SK-N-SH treated with all-trans-retinoic acid at 6 μM for 48 hours (cell line): ENCODE data around the gene CELF4.

Experiments
- BACH2 ChIP-seq: fragments of 250-450 bp; sonication (Bioruptor Pico); IDR thresholded peaks from 2 replicates; pipeline ENCODE4 v1.9.0; 2021; ENCODE audit warnings: mild to moderate bottlenecking, borderline replicate concordance
- CSDC2 ChIP-seq: fragments of 250-450 bp; sonication (Bioruptor Pico); IDR thresholded peaks from 2 replicates; pipeline ENCODE4 v1.5.0; 2020; ENCODE audit warnings: mild to moderate bottlenecking, moderate library complexity
- GLIS3 ChIP-seq: fragments of 250-450 bp; sonication (Bioruptor Pico); IDR thresholded peaks from 2 replicates; pipeline ENCODE4 v1.5.0; 2020; ENCODE audit warnings: mild to moderate bottlenecking, moderate library complexity
- OSR1 ChIP-seq: fragments of 250-450 bp; sonication (Bioruptor Pico); IDR thresholded peaks from 2 replicates; pipeline ENCODE4 v1.8.0; 2022; ENCODE audit warnings: moderate library complexity, mild to moderate bottlenecking, inconsistent platforms
- RARB ChIP-seq: fragments of 250-450 bp; sonication (Bioruptor Pico); IDR thresholded peaks from 2 replicates; pipeline ENCODE4 v1.8.0; 2021; ENCODE audit warnings: mild to moderate bottlenecking, moderate library complexity
- SNAI2 ChIP-seq: fragments of 250-450 bp; sonication (Bioruptor Pico); IDR thresholded peaks from 2 replicates; pipeline ENCODE4 v1.5.0; 2020; ENCODE audit warnings: mild to moderate bottlenecking, moderate library complexity
- ZFP3 ChIP-seq: fragments of 250-450 bp; sonication (Bioruptor Pico); IDR thresholded peaks from 2 replicates; pipeline ENCODE4 v1.5.0; 2020; ENCODE audit warnings: mild to moderate bottlenecking, moderate library complexity
- ZFP30 ChIP-seq: fragments of 450-650 bp; formaldehyde crosslinking; IDR thresholded peaks from 2 replicates; pipeline ENCODE4 v1.5.0; 2022; ENCODE audit warnings: mild to moderate bottlenecking, moderate library complexity
- ZNF565 ChIP-seq: fragments of 450-650 bp; formaldehyde crosslinking; conservative IDR thresholded peaks from 2 replicates; pipeline ENCODE4 v1.5.0; 2020; ENCODE audit warnings: low read depth, mild to moderate bottlenecking, moderate library complexity
- ZNF70 ChIP-seq: fragments of 450-650 bp; formaldehyde crosslinking; IDR thresholded peaks from 2 replicates; pipeline ENCODE4 v1.5.0; 2020; ENCODE audit warnings: mild to moderate bottlenecking, moderate library complexity
- TF ChIP-seq, protein P1 (sequence below): fragments of 250-450 bp; sonication (Bioruptor Pico); IDR thresholded peaks from 2 replicates; pipeline ENCODE4 v1.5.0; 2020; ENCODE audit warnings: mild to moderate bottlenecking, moderate library complexity
- TF ChIP-seq, protein P2 (sequence below): fragments of 250-450 bp; sonication (Bioruptor Pico); IDR thresholded peaks from 2 replicates; pipeline ENCODE4 v1.5.1; 2021; ENCODE audit warnings: mild to moderate bottlenecking, moderate library complexity

DNA sequence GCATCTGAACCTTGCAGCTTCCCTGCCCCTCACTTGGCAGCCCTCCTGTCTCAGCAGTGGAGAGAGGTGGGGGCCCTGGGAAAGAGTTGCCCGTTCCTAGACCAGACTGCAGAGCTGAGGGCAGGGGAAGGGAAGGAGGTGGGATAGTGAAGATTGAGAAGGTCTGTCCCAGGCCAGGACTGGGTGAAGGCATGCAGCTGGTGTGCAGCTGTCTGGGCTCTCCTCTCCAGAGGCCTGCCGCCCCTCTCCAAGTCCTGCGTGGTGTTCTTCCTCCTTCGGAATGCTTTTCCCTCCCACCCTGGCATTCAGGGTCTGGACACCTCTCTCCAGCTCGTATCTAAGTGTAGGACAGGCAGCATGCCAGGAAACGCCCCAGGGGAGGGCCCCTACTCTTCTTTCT is 323.5 kb downstream of the CELF4 start:
- no peak for TF ChIP-seq SNAI2 (CRISPR knock-in tag)
- TF ChIP-seq, protein P1, sequence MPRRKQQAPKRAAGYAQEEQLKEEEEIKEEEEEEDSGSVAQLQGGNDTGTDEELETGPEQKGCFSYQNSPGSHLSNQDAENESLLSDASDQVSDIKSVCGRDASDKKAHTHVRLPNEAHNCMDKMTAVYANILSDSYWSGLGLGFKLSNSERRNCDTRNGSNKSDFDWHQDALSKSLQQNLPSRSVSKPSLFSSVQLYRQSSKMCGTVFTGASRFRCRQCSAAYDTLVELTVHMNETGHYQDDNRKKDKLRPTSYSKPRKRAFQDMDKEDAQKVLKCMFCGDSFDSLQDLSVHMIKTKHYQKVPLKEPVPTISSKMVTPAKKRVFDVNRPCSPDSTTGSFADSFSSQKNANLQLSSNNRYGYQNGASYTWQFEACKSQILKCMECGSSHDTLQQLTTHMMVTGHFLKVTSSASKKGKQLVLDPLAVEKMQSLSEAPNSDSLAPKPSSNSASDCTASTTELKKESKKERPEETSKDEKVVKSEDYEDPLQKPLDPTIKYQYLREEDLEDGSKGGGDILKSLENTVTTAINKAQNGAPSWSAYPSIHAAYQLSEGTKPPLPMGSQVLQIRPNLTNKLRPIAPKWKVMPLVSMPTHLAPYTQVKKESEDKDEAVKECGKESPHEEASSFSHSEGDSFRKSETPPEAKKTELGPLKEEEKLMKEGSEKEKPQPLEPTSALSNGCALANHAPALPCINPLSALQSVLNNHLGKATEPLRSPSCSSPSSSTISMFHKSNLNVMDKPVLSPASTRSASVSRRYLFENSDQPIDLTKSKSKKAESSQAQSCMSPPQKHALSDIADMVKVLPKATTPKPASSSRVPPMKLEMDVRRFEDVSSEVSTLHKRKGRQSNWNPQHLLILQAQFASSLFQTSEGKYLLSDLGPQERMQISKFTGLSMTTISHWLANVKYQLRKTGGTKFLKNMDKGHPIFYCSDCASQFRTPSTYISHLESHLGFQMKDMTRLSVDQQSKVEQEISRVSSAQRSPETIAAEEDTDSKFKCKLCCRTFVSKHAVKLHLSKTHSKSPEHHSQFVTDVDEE (CRISPR knock-in tag), result no peak
- TF ChIP-seq RARB, result no peak
- TF ChIP-seq, protein P2, sequence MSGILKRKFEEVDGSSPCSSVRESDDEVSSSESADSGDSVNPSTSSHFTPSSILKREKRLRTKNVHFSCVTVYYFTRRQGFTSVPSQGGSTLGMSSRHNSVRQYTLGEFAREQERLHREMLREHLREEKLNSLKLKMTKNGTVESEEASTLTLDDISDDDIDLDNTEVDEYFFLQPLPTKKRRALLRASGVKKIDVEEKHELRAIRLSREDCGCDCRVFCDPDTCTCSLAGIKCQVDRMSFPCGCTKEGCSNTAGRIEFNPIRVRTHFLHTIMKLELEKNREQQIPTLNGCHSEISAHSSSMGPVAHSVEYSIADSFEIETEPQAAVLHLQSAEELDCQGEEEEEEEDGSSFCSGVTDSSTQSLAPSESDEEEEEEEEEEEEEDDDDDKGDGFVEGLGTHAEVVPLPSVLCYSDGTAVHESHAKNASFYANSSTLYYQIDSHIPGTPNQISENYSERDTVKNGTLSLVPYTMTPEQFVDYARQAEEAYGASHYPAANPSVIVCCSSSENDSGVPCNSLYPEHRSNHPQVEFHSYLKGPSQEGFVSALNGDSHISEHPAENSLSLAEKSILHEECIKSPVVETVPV (CRISPR knock-in tag), result no peak
- no peak for TF ChIP-seq ZNF565 (CRISPR knock-in tag)
- no peak for TF ChIP-seq ZFP30 (CRISPR knock-in tag)
- no peak for TF ChIP-seq ZNF70 (CRISPR knock-in tag)
- TF ChIP-seq CSDC2, result no peak
- no peak for TF ChIP-seq GLIS3 (CRISPR knock-in tag)
- TF ChIP-seq ZFP3 (CRISPR knock-in tag), result no peak
- TF ChIP-seq OSR1 (CRISPR knock-in tag), result no peak
- no peak for TF ChIP-seq BACH2
